Pancreas (tissue), 10 donors: Measurements from ENCODE around the gene TSPAN9. TPM values are rescaled to one million over a fixed set of nuclear protein-coding genes. Genes with fewer than 3 reads are reported as not detected.

Experiments
- ATAC-seq, 4 donors: fragments of 200-7000 bp; cut with Tn5 transposase; one replicate each; pipeline versions ENCODE4 v1.8.0 to v1.9.1; 2020; ENCODE audit warnings: mild to moderate bottlenecking in 4 of 4, moderate library complexity in 4 of 4
- DNase-seq, 6 donors: peaks; one replicate each; pipeline ENCODE4 v3.0.0-alpha.2; 2020
- FAIRE-seq: peaks from 2 replicates; lab custom pipeline; 2012; peaks lifted over from hg19 to GRCh38; lab: Jason Lieb, UNC
- H3K27ac ChIP-seq, 4 donors: fragments of 200-600 bp; sonication (generic); 1 replicate in 3 of 4; 2 replicates in 1 of 4; pipeline versions ENCODE4 v1.5.0 to v1.8.0; 2020
- H3K27me3 ChIP-seq, 4 donors: fragments of 200-600 bp; one replicate each; pipeline ENCODE4 v1.8.0; 2021
- H3K36me3 ChIP-seq, 3 donors: fragments of 200-600 bp; sonication (generic) in 1 of 3; one replicate each; pipeline versions ENCODE4 v1.5.0 to v1.8.0; 2020 to 2021
- H3K4me1 ChIP-seq, 3 donors: fragments of 200-600 bp; one replicate each; pipeline ENCODE4 v1.8.0; 2021
- H3K4me3 ChIP-seq, 4 donors: fragments of 200-600 bp; sonication (generic) in 2 of 4; one replicate each; pipeline versions ENCODE4 v1.5.0 to v1.8.0; 2020 to 2021
- H3K9me3 ChIP-seq, 4 donors: fragments of 200-600 bp; one replicate each; pipeline ENCODE4 v1.8.0; 2021
- WGBS, 2 donors: extraction: QIAGEN DNeasy Blood & Tissue Kit; methylation state at CpG; one replicate each; pipeline ENCODE4 v1.1.7; 2013; 5-methylcytosine and 5-hydroxymethylcytosine counted together
- intact Hi-C, 3 donors: fragments of 100-400 bp; cut with DNase I; formaldehyde crosslinking; loops; one replicate each; pipeline versions ENCODE4 v1.11.1 to v1.14.2; 2022
- polyA plus RNA-seq, 2 donors: library from polyadenylated mRNA; stranded (reverse); fragments of 200-250 nt; gene quantifications; one replicate each; pipeline ENCODE4 v1.2.3, GENCODE V29; 2013
- total RNA-seq, 6 donors: library from RNA; stranded (reverse); fragmentation: NEBNext Ultra II Directional in 4 of 6; extraction: Animal tissue kit (Norgen Biotek cat#: 25700) in 4 of 6; gene quantifications; one replicate each; pipeline versions ENCODE4 v1.2.1 to v1.2.4, GENCODE V29; 2021 to 2023
- TF ChIP-seq, protein P1 (sequence below), 4 donors: fragments of 200-600 bp; sonication (generic) in 3 of 4; IDR thresholded peaks; one replicate each; pipeline versions ENCODE4 v1.5.0 to v1.8.0; 2021; ENCODE audit warnings: antibody characterized with exemption in 4 of 4
- donor health status: healthy with polysubstance abuse.
- donor health status: DM: no; HTN: no; CAD: no; lungs with moderate emphysema.
- donor health status: DM: no; HTN: no; CAD: no.
- donor health status: control.
- donor health status: control.
- donor health status: Bipolar disorder and iron deficiency.
- donor health status: DM: yes; HTN: yes; CAD: no.
- donor health status: DM: no; HTN: no; CAD: no.
- donor health status: DM: no; HTN: no; CAD: no.
- donor health status: DM: yes; HTN: yes; CAD: no.

The TSPAN9 gene
- total and polyA plus RNA-seq, 8 donors: 7.8 to 19.5 (median 13.0) TPM

DNA sequence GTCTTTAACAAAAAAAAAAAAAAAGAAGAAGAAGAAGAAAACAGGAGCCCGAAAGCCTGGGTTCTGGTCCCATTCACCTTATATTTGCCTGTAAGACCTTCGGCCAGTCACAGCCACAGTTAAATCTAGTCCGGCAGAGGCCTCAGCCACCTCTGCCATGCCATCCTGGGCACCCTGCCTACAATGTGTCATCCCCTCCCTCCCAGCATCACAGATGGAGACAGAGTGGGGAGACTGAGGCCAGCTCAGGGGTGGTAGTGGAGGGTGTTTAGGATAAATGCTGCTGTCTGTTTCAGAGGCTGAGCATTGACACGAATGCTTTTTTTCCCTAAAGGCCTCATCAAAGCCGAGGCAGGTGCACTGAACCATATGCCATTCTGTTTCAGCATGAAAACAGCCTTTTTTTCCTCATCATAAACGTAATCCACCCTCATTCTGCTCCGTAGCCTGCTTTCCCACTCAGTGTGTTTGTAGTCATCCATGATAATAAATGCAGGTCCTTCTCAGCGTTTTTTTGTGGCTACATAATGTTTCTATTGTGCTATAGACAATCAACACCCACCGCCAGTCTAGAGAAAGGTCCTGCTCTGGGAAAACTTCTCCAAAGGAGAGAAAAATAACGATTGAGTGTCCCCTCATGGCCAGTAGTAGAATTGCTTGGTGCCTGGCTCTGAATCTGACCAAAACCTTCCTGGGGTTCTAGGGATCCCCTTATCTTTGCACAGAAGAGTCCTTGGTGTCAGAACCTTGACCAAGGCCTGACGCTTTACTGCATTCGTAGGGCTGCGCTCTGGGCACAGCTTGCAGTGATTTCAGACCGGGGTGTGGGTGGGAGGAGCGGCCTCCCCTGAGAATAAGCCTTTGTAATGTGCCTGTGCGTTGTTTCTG lies 41.1 kb upstream of the TSPAN9 start:
- TF ChIP-seq, protein P1, sequence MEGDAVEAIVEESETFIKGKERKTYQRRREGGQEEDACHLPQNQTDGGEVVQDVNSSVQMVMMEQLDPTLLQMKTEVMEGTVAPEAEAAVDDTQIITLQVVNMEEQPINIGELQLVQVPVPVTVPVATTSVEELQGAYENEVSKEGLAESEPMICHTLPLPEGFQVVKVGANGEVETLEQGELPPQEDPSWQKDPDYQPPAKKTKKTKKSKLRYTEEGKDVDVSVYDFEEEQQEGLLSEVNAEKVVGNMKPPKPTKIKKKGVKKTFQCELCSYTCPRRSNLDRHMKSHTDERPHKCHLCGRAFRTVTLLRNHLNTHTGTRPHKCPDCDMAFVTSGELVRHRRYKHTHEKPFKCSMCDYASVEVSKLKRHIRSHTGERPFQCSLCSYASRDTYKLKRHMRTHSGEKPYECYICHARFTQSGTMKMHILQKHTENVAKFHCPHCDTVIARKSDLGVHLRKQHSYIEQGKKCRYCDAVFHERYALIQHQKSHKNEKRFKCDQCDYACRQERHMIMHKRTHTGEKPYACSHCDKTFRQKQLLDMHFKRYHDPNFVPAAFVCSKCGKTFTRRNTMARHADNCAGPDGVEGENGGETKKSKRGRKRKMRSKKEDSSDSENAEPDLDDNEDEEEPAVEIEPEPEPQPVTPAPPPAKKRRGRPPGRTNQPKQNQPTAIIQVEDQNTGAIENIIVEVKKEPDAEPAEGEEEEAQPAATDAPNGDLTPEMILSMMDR (IDR thresholded peaks at IDR 0.05): no peak
- ATAC-seq (no peak), FAIRE-seq (no peak), DNase-seq (no peak)
- H3K9me3 ChIP-seq: no peaks in the 10 kb centered on the region
- H3K4me3 ChIP-seq: no peak overlapping the region
- H3K4me1 ChIP-seq: peaks cover 0 to 18% (median 9%) of the 10 kb centered on the region in 3 donors
- 76 to 78% methylated on average over 16 of the region's 16 CpGs for WGBS, 2 donors
- H3K27me3 ChIP-seq: no peaks in the 10 kb centered on the region
- intact Hi-C loops: loop anchor here in 1 of 3 donors (5.0 to 10.0 kb wide), 2 partner anchors 149 to 181 kb away; partner anchors contain the start of gene TEX52
- no peak overlapping the region for H3K27ac ChIP-seq
- H3K36me3 ChIP-seq: peaks cover 0 to 19% (median 0%) of the 10 kb centered on the region in 3 donors

DNA sequence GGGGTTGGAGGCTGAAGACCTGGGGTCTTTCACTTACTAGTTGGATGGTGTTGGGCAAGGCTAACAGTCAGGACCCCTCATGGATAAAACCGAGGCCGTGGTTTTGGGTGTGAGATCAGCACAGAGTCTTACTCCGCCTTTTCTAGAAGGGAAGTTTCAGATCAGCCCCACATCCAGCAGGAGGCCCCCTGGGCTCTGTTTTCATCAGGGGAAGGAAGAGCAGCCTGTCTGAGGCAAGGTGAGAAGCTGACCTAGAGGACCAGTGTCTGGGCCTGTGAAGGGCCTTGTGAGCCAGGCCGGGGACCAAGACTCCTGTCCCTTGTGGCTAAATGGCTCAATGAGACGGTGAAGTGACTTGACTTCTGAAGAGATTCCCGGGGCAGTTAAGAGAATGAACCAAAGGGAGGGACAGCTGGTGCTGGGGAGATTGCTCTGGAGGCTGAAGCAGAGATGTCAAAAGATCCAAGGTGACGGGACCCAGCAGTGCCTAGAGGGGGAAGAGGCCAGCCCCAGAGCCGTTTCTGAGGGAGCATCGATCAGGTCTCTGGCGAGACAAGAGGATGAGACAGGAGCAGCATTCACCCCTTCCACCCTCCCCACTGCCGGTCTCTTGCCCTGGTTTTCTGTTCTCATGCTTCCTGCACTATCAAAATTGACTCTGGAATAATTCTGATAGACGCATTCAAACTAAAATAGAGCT lies 40.1 kb upstream of the TSPAN9 start:
- DNase-seq (no peak), ATAC-seq (no peak), FAIRE-seq (no peak)
- WGBS, 2 donors: 89 to 91% methylated on average over 12 of the region's 12 CpGs
- no peaks in the 10 kb centered on the region for H3K27me3 ChIP-seq
- TF ChIP-seq, protein P1 (IDR thresholded peaks at IDR 0.05): no peak
- H3K4me1 ChIP-seq: peaks cover 0 to 17% (median 0%) of the 10 kb centered on the region in 3 donors
- intact Hi-C loops: loop anchor here in 1 of 3 donors (5.0 to 10.0 kb wide), 2 partner anchors 150 to 182 kb away; partner anchors contain the start of gene TEX52
- H3K9me3 ChIP-seq: no peaks in the 10 kb centered on the region
- peaks cover 0 to 19% (median 0%) of the 10 kb centered on the region in 3 donors for H3K36me3 ChIP-seq
- no peak overlapping the region for H3K4me3 ChIP-seq
- H3K27ac ChIP-seq: no peak overlapping the region

DNA sequence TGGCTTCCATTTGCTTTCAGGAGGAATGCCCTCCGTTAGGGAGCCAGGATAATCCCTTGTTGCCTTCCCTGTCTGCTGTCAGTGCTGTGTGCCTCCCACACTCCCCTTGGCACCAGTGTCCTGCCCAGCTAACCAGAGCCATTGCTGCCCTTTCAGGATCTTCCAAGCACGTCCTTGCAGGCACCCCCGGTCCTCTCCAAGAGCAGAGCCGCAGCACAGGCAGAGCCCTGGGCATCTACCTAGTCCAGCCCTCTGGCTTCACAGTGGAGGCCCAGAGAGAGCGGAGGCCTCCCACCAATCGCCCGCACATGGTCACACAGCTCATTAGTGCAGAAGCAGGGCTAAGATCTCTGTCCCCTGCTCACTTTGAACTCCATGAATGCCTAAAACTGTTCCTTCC lies 39.0 kb upstream of the TSPAN9 start:
- peaks cover 0 to 19% (median 0%) of the 10 kb centered on the region in 3 donors for H3K36me3 ChIP-seq

DNA sequence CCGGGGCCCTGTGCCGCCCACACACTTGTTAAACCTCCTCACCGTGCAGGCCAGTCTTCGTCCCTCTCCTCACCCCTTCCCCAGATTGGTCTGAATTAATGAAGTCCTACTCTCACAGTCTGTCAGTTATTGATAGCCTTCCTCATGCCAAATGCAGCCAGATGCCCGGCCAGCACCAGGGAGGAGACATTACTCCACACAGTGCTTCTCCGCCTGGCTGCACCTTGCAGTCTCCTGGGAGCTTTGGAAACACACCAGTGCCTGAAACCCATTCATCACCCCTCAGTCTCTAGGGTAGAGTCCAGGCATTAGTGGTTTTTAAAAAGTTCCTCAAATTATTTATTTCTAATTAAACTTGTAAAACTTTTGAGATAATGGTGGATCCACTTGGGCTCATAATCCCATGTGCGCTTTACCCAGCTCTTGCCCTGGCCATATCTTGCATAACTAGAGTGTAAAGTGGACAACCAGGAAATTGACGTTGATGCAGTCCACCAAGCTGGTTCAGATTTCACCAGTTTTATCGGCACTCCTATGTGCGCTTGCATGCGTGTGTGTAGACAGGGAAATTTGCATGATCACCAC lies 38.2 kb upstream of the TSPAN9 start:
- Histone ChIP-seq H3K4me1 (peaks cover 0 to 8% (median 0%) of the 10 kb centered on the region in 3 donors), H3K4me3 (no peak overlapping the region), H3K36me3 (peaks cover 0 to 19% (median 0%) of the 10 kb centered on the region in 3 donors), H3K9me3 (no peaks in the 10 kb centered on the region), H3K27me3 (no peaks in the 10 kb centered on the region), H3K27ac (no peak overlapping the region)
- ATAC-seq (no peak), DNase-seq (no peak), FAIRE-seq (no peak)
- TF ChIP-seq, protein P1 (IDR thresholded peaks at IDR 0.05): no peak
- WGBS, 2 donors: 90 to 91% methylated on average over 11 of the region's 11 CpGs
- intact Hi-C loops: loop anchor here in 1 of 3 donors (5.0 to 10.0 kb wide), 2 partner anchors 152 to 184 kb away; partner anchors contain the start of gene TEX52

More for the DNA sequence above, 39.0 kb upstream of the TSPAN9 start:
- DNase-seq (no peak), ATAC-seq (no peak), FAIRE-seq (no peak)
- intact Hi-C loops: loop anchor here in 1 of 3 donors (5.0 to 10.0 kb wide), 2 partner anchors 151 to 183 kb away; partner anchors contain the start of gene TEX52
- Histone ChIP-seq H3K4me3 (no peak overlapping the region), H3K27ac (no peak overlapping the region), H3K9me3 (no peaks in the 10 kb centered on the region), H3K27me3 (no peaks in the 10 kb centered on the region), H3K4me1 (peaks cover 0 to 16% (median 0%) of the 10 kb centered on the region in 3 donors)
- TF ChIP-seq, protein P1 (IDR thresholded peaks at IDR 0.05): no peak
- WGBS, 2 donors: 86 to 87% methylated on average over 7 of the region's 7 CpGs
